ENCODE data around the gene LRRC23. TPM values are rescaled to one million over a fixed set of nuclear protein-coding genes. Genes with fewer than 3 reads are reported as not detected.

Gene LRRC23
- total RNA-seq, 6 experiments from 2014 or later = 0.93 to 4.3 (median 2.6) TPM

GRCh38 chr12:6954316-6955107, 49.9 kb downstream of the LRRC23 start:
- Histone ChIP-seq H3K9me3 (no peaks in the 10 kb centered on the region), H3K27ac (peak overlapping the region in 2 of 3 donors; percentile 12 to 77), H3K4me1 (no peaks in the 10 kb centered on the region), H3K36me3 (no peaks in the 10 kb centered on the region), H3K27me3 (no peaks in the 10 kb centered on the region), H3K4me3 (no peak overlapping the region)
- intact Hi-C loops (cut with DNase I) = loop anchor here in 1 of 2 donors (10.0 kb wide), 1 partner anchor 140 kb away; the partner anchor contains the start of gene C1R
- no peak for ATAC-seq
- DNase-seq = peak in 1 of 3 donors; percentile 51
- 81% methylated on average over 9 of the region's 21 CpGs for WGBS (ENCODE audit: insufficient coverage, low coverage, low lambda C conversion rate, missing lambda C conversion rate)
- TF ChIP-seq CTCF (IDR thresholded peaks at IDR 0.05) = no peak
- no peak for TF ChIP-seq POLR2A (IDR thresholded peaks at IDR 0.05)

- TF ChIP-seq CTCF (IDR thresholded peaks at IDR 0.05) (no peak), POLR2A (IDR thresholded peaks at IDR 0.05) (no peak)
- intact Hi-C loops (cut with DNase I) = loop anchor here in 1 of 2 donors (10.0 kb wide), 1 partner anchor 139 kb away; the partner anchor contains the start of gene C1R
- no peaks in the 10 kb centered on the region for H3K9me3 ChIP-seq
- H3K4me1 ChIP-seq = no peaks in the 10 kb centered on the region
- no peak for ATAC-seq
- no peaks in the 10 kb centered on the region for H3K36me3 ChIP-seq
- H3K27me3 ChIP-seq = no peaks in the 10 kb centered on the region
- DNase-seq = peak in 1 of 3 donors; percentile 34
- 65% methylated on average over 4 of the region's 22 CpGs for WGBS (ENCODE audit: insufficient coverage, low coverage, low lambda C conversion rate, missing lambda C conversion rate)
- no peak overlapping the region for H3K4me3 ChIP-seq
- H3K27ac ChIP-seq = no peak overlapping the region
Observed at GRCh38 chr12:6955108-6956020, 50.7 kb downstream of the LRRC23 start.

GRCh38 chr12:6956021-6956727, 51.6 kb downstream of the LRRC23 start:
- TF ChIP-seq POLR2A (IDR thresholded peaks at IDR 0.05) (no peak), CTCF (IDR thresholded peaks at IDR 0.05) (no peak)
- intact Hi-C loops (cut with DNase I) = loop anchor here in 1 of 2 donors (10.0 kb wide), 1 partner anchor 139 kb away; the partner anchor contains the start of gene C1R
- Histone ChIP-seq H3K9me3 (no peaks in the 10 kb centered on the region), H3K4me3 (no peak overlapping the region), H3K27me3 (no peaks in the 10 kb centered on the region), H3K36me3 (no peaks in the 10 kb centered on the region), H3K4me1 (no peaks in the 10 kb centered on the region), H3K27ac (no peak overlapping the region)
- DNase-seq (peak in 1 of 3 donors; percentile 50), ATAC-seq (no peak)
- 80% methylated on average over 10 of the region's 28 CpGs for WGBS (ENCODE audit: insufficient coverage, low coverage, low lambda C conversion rate, missing lambda C conversion rate)

- 78% methylated on average over 10 of the region's 20 CpGs for WGBS (ENCODE audit: insufficient coverage, low coverage, low lambda C conversion rate, missing lambda C conversion rate)
- no peaks in the 10 kb centered on the region for H3K27me3 ChIP-seq
- no peak for TF ChIP-seq CTCF (IDR thresholded peaks at IDR 0.05)
- no peak for TF ChIP-seq POLR2A (IDR thresholded peaks at IDR 0.05)
- no peak overlapping the region for H3K27ac ChIP-seq
- no peak for DNase-seq
- intact Hi-C loops (cut with DNase I) = loop anchor here in 1 of 2 donors (10.0 kb wide), 1 partner anchor 138 kb away; the partner anchor contains the start of gene C1R
- ATAC-seq = no peak
- H3K9me3 ChIP-seq = no peaks in the 10 kb centered on the region
- peaks cover 0 to 9% (median 5%) of the 10 kb centered on the region in 4 donors for H3K4me1 ChIP-seq
- no peaks in the 10 kb centered on the region for H3K36me3 ChIP-seq
- H3K4me3 ChIP-seq = no peak overlapping the region
Observed at GRCh38 chr12:6957151-6957701, 52.6 kb downstream of the LRRC23 start.

Measured in right lobe of liver (tissue), 6 donors.